ENCODE data around the gene TNS2. TPM values are rescaled to one million over a fixed set of nuclear protein-coding genes. Genes with fewer than 3 reads are reported as not detected.

TNS2 gene
- total RNA-seq, 1 donor from 2014 or later, result 116 TPM

- TF ChIP-seq CTCF (IDR thresholded peaks at IDR 0.05), result no peak
- no peaks in the 10 kb centered on the region for H3K27me3 Mint-ChIP-seq (ENCODE audit: unreplicated experiment)
- H3K36me3 Mint-ChIP-seq (ENCODE audit: unreplicated experiment), result peaks cover 30% of the 10 kb centered on the region
- DNase-seq (ENCODE audit: extremely low spot score, unreplicated experiment), result peak; percentile 77
- no peak overlapping the region for H3K27ac Mint-ChIP-seq (ENCODE audit: unreplicated experiment)
- H3K9me3 Mint-ChIP-seq (ENCODE audit: unreplicated experiment), result no peaks in the 10 kb centered on the region
- H3K4me1 Mint-ChIP-seq (ENCODE audit: unreplicated experiment), result peaks cover 49% of the 10 kb centered on the region
- no peak overlapping the region for H3K4me3 Mint-ChIP-seq (ENCODE audit: unreplicated experiment)
Observed at GRCh38 chr12:53058674-53059433, 9.0 kb downstream of the TNS2 start.

DNA sequence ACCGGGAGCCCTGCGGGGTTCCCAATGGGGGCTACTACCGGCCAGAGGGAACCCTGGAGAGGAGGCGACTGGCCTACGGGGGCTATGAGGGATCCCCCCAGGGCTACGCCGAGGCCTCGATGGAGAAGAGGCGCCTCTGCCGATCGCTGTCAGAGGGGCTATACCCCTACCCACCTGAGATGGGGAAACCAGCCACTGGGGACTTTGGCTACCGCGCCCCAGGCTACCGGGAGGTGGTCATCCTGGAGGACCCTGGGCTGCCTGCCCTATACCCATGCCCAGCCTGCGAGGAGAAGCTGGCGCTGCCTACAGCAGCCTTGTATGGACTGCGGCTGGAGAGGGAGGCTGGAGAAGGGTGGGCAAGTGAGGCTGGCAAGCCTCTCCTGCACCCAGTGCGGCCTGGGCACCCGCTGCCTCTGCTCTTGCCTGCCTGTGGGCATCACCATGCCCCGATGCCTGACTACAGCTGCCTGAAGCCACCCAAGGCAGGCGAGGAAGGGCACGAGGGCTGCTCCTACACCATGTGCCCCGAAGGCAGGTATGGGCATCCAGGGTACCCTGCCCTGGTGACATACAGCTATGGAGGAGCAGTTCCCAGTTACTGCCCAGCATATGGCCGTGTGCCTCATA is 9.7 kb downstream of the TNS2 start:
- Mint-ChIP-seq H3K4me1 (ENCODE audit: unreplicated experiment) (peaks cover 51% of the 10 kb centered on the region), H3K27ac (ENCODE audit: unreplicated experiment) (peak overlapping the region; percentile 14), H3K36me3 (ENCODE audit: unreplicated experiment) (peaks cover 32% of the 10 kb centered on the region), H3K9me3 (ENCODE audit: unreplicated experiment) (no peaks in the 10 kb centered on the region), H3K4me3 (ENCODE audit: unreplicated experiment) (no peak overlapping the region), H3K27me3 (ENCODE audit: unreplicated experiment) (no peaks in the 10 kb centered on the region)
- DNase-seq (ENCODE audit: extremely low spot score, unreplicated experiment), result peak; percentile 82
- no peak for TF ChIP-seq CTCF (IDR thresholded peaks at IDR 0.05)

GRCh38 chr12:53060064-53060720 is 10.3 kb downstream of the TNS2 start:
- Mint-ChIP-seq H3K27me3 (ENCODE audit: unreplicated experiment) (no peaks in the 10 kb centered on the region), H3K4me1 (ENCODE audit: unreplicated experiment) (peaks cover 57% of the 10 kb centered on the region), H3K4me3 (ENCODE audit: unreplicated experiment) (no peak overlapping the region), H3K27ac (ENCODE audit: unreplicated experiment) (peak overlapping the region; percentile 14), H3K9me3 (ENCODE audit: unreplicated experiment) (no peaks in the 10 kb centered on the region), H3K36me3 (ENCODE audit: unreplicated experiment) (peaks cover 34% of the 10 kb centered on the region)
- no peak for TF ChIP-seq CTCF (IDR thresholded peaks at IDR 0.05)
- DNase-seq (ENCODE audit: extremely low spot score, unreplicated experiment), result no peak

DNA sequence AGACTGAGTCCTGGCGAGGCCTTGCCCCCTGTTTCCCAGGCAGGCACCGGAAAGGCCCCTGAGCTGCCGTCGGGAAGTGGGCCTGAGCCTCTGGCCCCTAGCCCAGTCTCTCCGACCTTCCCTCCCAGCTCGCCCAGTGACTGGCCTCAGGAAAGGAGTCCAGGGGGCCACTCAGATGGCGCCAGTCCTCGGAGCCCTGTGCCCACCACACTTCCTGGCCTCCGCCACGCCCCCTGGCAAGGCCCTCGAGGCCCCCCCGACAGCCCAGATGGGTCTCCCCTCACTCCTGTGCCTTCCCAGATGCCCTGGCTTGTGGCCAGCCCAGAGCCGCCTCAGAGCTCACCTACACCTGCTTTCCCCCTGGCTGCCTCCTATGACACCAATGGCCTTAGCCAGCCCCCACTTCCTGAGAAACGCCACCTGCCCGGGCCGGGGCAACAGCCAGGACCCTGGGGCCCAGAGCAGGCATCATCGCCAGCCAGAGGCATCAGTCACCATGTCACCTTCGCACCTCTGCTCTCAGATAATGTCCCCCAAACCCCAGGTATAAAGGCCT is 10.9 kb downstream of the TNS2 start:
- Mint-ChIP-seq H3K9me3 (ENCODE audit: unreplicated experiment) (no peaks in the 10 kb centered on the region), H3K27me3 (ENCODE audit: unreplicated experiment) (no peaks in the 10 kb centered on the region), H3K27ac (ENCODE audit: unreplicated experiment) (peak overlapping the region; percentile 50), H3K4me3 (ENCODE audit: unreplicated experiment) (no peak overlapping the region), H3K36me3 (ENCODE audit: unreplicated experiment) (peaks cover 32% of the 10 kb centered on the region), H3K4me1 (ENCODE audit: unreplicated experiment) (peaks cover 59% of the 10 kb centered on the region)
- peak; percentile 83 for DNase-seq (ENCODE audit: extremely low spot score, unreplicated experiment)
- no peak for TF ChIP-seq CTCF (IDR thresholded peaks at IDR 0.05)
